OCI-LY3 (cell line): ENCODE results near the gene PLEKHA4.
"Not testable (repeated sequence)": the region's sequence is repeated elsewhere in the genome, so short reads cannot be mapped to it uniquely, and the experiment has no call there.

ENCODE experiments used
- H2AFZ ChIP-seq: fragments of 200-600, 300-600 bp; shearing (Covaris generic); 2 replicates; pipeline ENCODE4 v1.6.0; 2014; ENCODE audit warnings: antibody characterized with exemption, low read depth, low read length
- H3K27ac ChIP-seq: fragments of 200-600, 300-600 bp; sonication (generic); 2 replicates; pipeline ENCODE4 v1.5.1; 2014; ENCODE audit warnings: mild to moderate bottlenecking, low read length, moderate library complexity, mixed read lengths
- H3K27me3 ChIP-seq: fragments of 200-600, 300-600 bp; sonication (generic); 2 replicates; pipeline ENCODE4 v1.6.1; 2014; ENCODE audit warnings: low read depth, low read length, mixed read lengths
- H3K36me3 ChIP-seq: fragments of 200-600, 300-600 bp; sonication (generic); replicated peaks from 2 replicates; pipeline ENCODE3; 2014; ENCODE audit warnings: low read depth, low read length, mixed read lengths
- H3K4me1 ChIP-seq: fragments of 300-600, 200-600 bp; sonication (generic); 2 replicates; pipeline ENCODE4 v1.6.1; 2014; ENCODE audit warnings: low read length, mixed read lengths
- H3K4me2 ChIP-seq: fragments of 200-600, 300-600 bp; sonication (generic); 2 replicates; pipeline ENCODE4 v1.6.1; 2014; ENCODE audit warnings: low read length, mixed read lengths
- H3K4me3 ChIP-seq: fragments of 300-600, 200-600 bp; sonication (generic); 2 replicates; pipeline ENCODE4 v1.5.1; 2014; ENCODE audit warnings: antibody characterized with exemption, mild to moderate bottlenecking, low read length, moderate library complexity
- H3K79me2 ChIP-seq: fragments of 300-600, 200-600 bp; shearing (Covaris generic); 2 replicates; pipeline ENCODE4 v1.6.1; 2014; ENCODE audit warnings: mild to moderate bottlenecking, low read length, mixed read lengths
- H3K9ac ChIP-seq: fragments of 300-600, 200-600 bp; shearing (Covaris generic); 2 replicates; pipeline ENCODE4 v1.6.0; 2014; ENCODE audit warnings: mild to moderate bottlenecking, low read length, moderate library complexity
- H3K9me3 ChIP-seq: fragments of 200-600, 300-600 bp; shearing (Covaris generic); 2 replicates; pipeline ENCODE4 v1.6.1; 2014; ENCODE audit warnings: low read length, mixed read lengths; ENCODE audit not compliant: insufficient read depth
- H4K20me1 ChIP-seq: fragments of 200-600, 300-600 bp; sonication (generic); 2 replicates; pipeline ENCODE4 v1.6.1; 2016; ENCODE audit warnings: low read length, mixed read lengths; ENCODE audit not compliant: insufficient read depth
- EZH2phosphoT487 ChIP-seq: fragments of 200-600 bp; shearing (Covaris generic); IDR thresholded peaks from 2 replicates; pipeline ENCODE4 v1.6.1; 2018; ENCODE audit warnings: antibody characterized with exemption, mixed run types, low read depth
- TF ChIP-seq, protein P1 (sequence below): fragments of 200-600, 300-600 bp; sonication (generic); IDR thresholded peaks from 2 replicates; pipeline ENCODE4 v1.5.1; 2014; ENCODE audit warnings: antibody characterized with exemption, low read length, low read depth

Gene PLEKHA4

DNA sequence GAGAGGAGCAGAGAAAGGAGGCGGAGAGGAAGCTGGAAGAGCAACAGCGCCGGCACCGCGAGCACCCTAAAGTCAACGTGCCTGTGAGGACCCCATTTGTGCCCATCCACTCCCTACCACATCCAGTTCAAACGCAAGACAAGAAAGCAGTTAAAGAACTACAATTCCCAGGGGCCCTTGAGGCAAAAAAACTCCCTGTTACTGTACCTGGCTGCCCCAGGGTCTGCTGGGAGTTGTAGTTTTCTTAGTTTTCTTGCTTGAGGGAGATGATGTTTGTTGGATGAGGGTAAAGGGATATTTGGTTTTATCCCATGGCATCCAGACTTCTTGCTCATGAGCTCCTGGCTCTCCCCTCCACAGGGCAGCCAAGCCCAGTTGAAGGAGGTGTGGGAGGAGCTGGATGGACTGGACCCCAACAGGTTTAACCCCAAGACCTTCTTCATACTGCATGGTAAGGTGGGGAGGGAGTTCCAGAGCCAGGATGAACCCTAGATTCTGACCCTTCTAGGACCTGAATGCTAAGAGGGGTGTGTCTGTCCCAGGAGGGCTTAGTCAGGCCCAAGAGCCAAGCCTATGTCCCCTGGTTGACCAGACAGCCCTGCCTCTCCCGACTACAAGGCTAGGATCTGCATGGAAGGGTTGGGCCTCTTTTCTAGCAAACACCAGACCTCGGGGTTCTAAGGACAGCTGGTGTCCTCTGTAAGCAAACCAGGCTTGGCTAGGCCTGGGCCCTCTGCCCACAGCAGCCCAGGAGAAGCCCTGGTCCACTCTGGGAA is 44.9 kb upstream of the PLEKHA4 start:
- Histone ChIP-seq H3K4me1 (peaks cover 11% of the 10 kb centered on the region; the same call in 1 of the 2 replicates), H3K79me2 (no peaks in the 10 kb centered on the region), H3K4me2 (no peak overlapping the region), H3K27me3 (no peaks in the 10 kb centered on the region), H3K9me3 (no peaks in the 10 kb centered on the region), H3K9ac (no peak overlapping the region), H2AFZ (no peak overlapping the region), H3K36me3 (peaks cover 28% of the 10 kb centered on the region), H4K20me1 (no peaks in the 10 kb centered on the region), H3K4me3 (no peak overlapping the region), H3K27ac (no peak overlapping the region)
- TF ChIP-seq, protein P1, sequence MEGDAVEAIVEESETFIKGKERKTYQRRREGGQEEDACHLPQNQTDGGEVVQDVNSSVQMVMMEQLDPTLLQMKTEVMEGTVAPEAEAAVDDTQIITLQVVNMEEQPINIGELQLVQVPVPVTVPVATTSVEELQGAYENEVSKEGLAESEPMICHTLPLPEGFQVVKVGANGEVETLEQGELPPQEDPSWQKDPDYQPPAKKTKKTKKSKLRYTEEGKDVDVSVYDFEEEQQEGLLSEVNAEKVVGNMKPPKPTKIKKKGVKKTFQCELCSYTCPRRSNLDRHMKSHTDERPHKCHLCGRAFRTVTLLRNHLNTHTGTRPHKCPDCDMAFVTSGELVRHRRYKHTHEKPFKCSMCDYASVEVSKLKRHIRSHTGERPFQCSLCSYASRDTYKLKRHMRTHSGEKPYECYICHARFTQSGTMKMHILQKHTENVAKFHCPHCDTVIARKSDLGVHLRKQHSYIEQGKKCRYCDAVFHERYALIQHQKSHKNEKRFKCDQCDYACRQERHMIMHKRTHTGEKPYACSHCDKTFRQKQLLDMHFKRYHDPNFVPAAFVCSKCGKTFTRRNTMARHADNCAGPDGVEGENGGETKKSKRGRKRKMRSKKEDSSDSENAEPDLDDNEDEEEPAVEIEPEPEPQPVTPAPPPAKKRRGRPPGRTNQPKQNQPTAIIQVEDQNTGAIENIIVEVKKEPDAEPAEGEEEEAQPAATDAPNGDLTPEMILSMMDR: no peak
- TF ChIP-seq EZH2phosphoT487: no peak

DNA sequence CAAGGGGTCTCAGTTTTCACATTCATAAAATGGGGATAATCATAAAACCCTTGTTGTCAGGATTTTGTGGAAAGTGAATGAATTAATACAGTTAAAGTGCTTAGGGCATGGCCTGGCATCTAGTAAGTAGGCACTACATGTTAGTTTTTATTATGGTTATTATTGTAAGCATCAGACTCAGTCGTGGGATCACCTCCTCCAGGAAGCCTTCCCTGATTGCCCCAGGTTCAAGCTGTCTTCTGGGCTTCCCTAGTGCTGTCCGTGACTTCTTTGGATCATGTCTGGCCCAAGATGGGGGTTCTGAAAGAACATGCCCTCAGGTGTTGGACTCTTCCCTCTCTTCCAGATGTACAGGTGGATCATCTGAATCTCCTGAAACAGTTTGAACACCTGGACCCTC is 42.4 kb upstream of the PLEKHA4 start:
- TF ChIP-seq, protein P1: no peak
- no peak for TF ChIP-seq EZH2phosphoT487
- H3K36me3 ChIP-seq: peaks cover 29% of the 10 kb centered on the region
- H4K20me1 ChIP-seq: no peaks in the 10 kb centered on the region
- no peaks in the 10 kb centered on the region for H3K27me3 ChIP-seq
- no peak overlapping the region for H3K9ac ChIP-seq
- H3K4me1 ChIP-seq: peaks cover 6% of the 10 kb centered on the region; the same call in 1 of the 2 replicates
- H3K79me2 ChIP-seq: no peaks in the 10 kb centered on the region
- no peak overlapping the region for H3K4me3 ChIP-seq
- H3K27ac ChIP-seq: no peak overlapping the region
- no peak overlapping the region for H3K4me2 ChIP-seq
- no peak overlapping the region for H2AFZ ChIP-seq
- no peaks in the 10 kb centered on the region for H3K9me3 ChIP-seq

DNA sequence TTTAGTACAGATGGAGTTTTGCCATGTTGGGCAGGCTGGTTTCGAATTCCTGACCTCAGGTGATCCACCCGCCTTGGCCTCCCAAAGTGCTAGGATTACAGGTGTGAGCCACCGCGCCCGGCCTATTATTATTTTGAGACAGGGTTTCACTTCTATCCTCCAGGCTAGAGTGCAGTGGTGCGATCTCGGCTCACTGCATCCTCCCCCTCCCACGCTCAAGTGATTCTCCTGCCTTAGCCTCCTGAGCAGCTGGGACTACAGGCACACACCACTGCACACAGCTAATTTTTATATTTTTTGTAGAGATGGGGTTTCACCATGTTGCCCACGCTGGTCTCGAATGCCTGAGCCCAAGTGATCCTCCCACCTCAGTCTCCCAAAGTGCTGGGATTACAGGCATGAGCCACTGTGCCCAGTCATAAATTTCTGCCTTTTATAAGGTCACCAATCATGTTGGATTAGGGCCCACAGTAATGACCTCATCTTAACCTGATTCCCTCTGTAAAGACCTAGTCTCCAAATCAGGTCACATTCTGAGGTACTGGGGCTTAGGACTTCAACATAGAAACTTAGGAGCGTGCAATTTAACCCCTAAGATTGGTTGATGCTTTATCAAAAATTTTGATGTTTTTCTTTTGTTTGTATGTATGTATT is 41.1 kb upstream of the PLEKHA4 start:
- not testable (repeated sequence) for H3K9ac ChIP-seq, H2AFZ ChIP-seq, H3K27me3 ChIP-seq, H4K20me1 ChIP-seq, H3K4me1 ChIP-seq, H3K9me3 ChIP-seq, H3K4me3 ChIP-seq, H3K27ac ChIP-seq, H3K79me2 ChIP-seq, H3K4me2 ChIP-seq
- peaks cover 30% of the 10 kb centered on the region for H3K36me3 ChIP-seq

DNA sequence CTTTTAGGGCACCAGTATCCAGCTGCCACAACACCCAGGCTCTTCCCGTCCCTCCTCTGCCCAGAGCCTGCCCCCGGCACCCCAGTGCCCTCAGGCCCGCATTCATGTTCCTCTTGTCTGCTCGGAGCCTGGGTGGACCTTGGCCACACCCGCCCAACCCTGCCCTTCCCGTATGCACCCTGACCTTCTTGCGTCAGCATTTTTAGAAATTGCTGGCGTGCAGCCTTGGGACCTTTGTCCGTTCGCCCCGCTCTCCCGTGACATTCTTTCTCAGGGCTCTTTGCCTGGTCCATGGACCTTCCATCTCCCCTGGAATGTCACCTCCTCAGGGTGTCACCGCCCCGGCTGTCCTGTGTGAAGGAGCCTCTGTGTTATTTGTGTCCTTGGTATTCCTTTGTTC is 39.3 kb upstream of the PLEKHA4 start:
- H3K27me3 ChIP-seq: no peaks in the 10 kb centered on the region
- no peak overlapping the region for H3K27ac ChIP-seq
- H3K36me3 ChIP-seq: peaks cover 21% of the 10 kb centered on the region
- H3K4me2 ChIP-seq: no peak overlapping the region
- H3K79me2 ChIP-seq: no peaks in the 10 kb centered on the region
- no peak overlapping the region for H3K4me3 ChIP-seq
- no peak overlapping the region for H3K9ac ChIP-seq
- no peaks in the 10 kb centered on the region for H4K20me1 ChIP-seq
- TF ChIP-seq EZH2phosphoT487: no peak
- TF ChIP-seq, protein P1: no peak
- peaks cover 6% of the 10 kb centered on the region; the same call in 1 of the 2 replicates for H3K4me1 ChIP-seq
- H3K9me3 ChIP-seq: no peaks in the 10 kb centered on the region
- H2AFZ ChIP-seq: no peak overlapping the region
